Measurements from ENCODE around the gene SLC1A2.

- TF ChIP-seq CTCF (IDR thresholded peaks at IDR 0.05) = no peak
- TF ChIP-seq POLR2A (IDR thresholded peaks at IDR 0.05) = no peak
These were observed 193.3 kb downstream of the SLC1A2 start for GRCh38 chr11:35225946-35226520.

All from lower leg skin (tissue), 3 donors.